ENCODE data around the gene DTD1. TPM values are rescaled to one million over a fixed set of nuclear protein-coding genes. Genes with fewer than 3 reads are reported as not detected.

The DTD1 gene
- total and polyA plus RNA-seq, 2 of the 13 experiments (the other 11 are each of a cell fraction or from before 2014, with no cell fraction given), result 41.2 to 79.3 TPM

- TF ChIP-seq CERS6 (CRISPR knock-in tag; IDR thresholded peaks at IDR 0.05) (0 out of 2 replicates have a peak, but pooled peaks have one; percentile 88), MEIS2 (CRISPR knock-in tag; IDR thresholded peaks at IDR 0.05) (peak; percentile 92; the same call in 1 of the 2 replicates), ZNF234 (CRISPR knock-in tag; conservative IDR thresholded peaks at IDR 0.05) (no peak), SP5 (CRISPR knock-in tag; IDR thresholded peaks at IDR 0.05; ENCODE audit: borderline replicate concordance, low read depth) (peak; percentile 86), MATR3 (CRISPR knock-in tag; IDR thresholded peaks at IDR 0.05) (no peak), DMTF1 (CRISPR knock-in tag; IDR thresholded peaks at IDR 0.05) (no peak), CEBPG (CRISPR knock-in tag; IDR thresholded peaks at IDR 0.05) (0 out of 2 replicates have a peak, but pooled peaks have one; percentile 3), THRA (CRISPR knock-in tag; IDR thresholded peaks at IDR 0.05; ENCODE audit: borderline replicate concordance) (peak; percentile 32; the same call in 1 of the 2 replicates), FOXO4 (CRISPR knock-in tag; conservative IDR thresholded peaks at IDR 0.05) (0 out of 2 replicates have a peak, but pooled peaks have one; percentile 96), ZNF563 (CRISPR knock-in tag; IDR thresholded peaks at IDR 0.05) (peak; percentile 95), ZBTB4 (CRISPR knock-in tag; IDR thresholded peaks at IDR 0.05; ENCODE audit: borderline replicate concordance) (no peak), IKZF4 (CRISPR knock-in tag; IDR thresholded peaks at IDR 0.05; ENCODE audit: borderline replicate concordance, low read depth, not compliant biosample characterization) (peak; percentile 75), SP1 (IDR thresholded peaks at IDR 0.05) (no peak), SP1 (CRISPR knock-in tag; IDR thresholded peaks at IDR 0.05) (peak; percentile 98), ZNF781 (CRISPR knock-in tag; IDR thresholded peaks at IDR 0.05; ENCODE audit: borderline replicate concordance, not compliant biosample characterization) (peak; percentile 59), ZNF513 (CRISPR knock-in tag; conservative IDR thresholded peaks at IDR 0.05) (no peak), RAD21 (CRISPR knock-in tag; IDR thresholded peaks at IDR 0.05) (peak; percentile 88)
Measured at GRCh38 chr20:18587665-18588573, at the start of gene DTD1 (continued).
